K562 (cell line): Measurements from ENCODE around the gene HKDC1. TPM values are rescaled to one million over a fixed set of nuclear protein-coding genes. Genes with fewer than 3 reads are reported as not detected.

Experiments
- CREBBP ChIP-seq: IDR thresholded peaks from one replicate; pipeline ENCODE4 v1.6.1; 2012; ENCODE audit warnings: low read depth, mild to moderate bottlenecking, control low read depth, inconsistent platforms, low read length
- GTF2A2 ChIP-seq: IDR thresholded peaks from 2 replicates; pipeline ENCODE4 v1.6.1; 2016; ENCODE audit warnings: mild to moderate bottlenecking, missing genetic modification characterization, missing compliant biosample characterization
- GTF2E2 ChIP-seq: fragments of 200-800 bp; sonication (Bioruptor generic); IDR thresholded peaks from 2 replicates; pipeline ENCODE4 v1.6.1; 2016; ENCODE audit warnings: missing genetic modification characterization, missing compliant biosample characterization
- HES1 ChIP-seq: fragments of 450-650 bp; IDR thresholded peaks from 2 replicates; pipeline ENCODE4 v1.6.1; 2016; ENCODE audit warnings: low read depth, mild to moderate bottlenecking, moderate library complexity
- HLTF ChIP-seq: fragments of 450-650 bp; IDR thresholded peaks from 2 replicates; pipeline ENCODE4 v1.6.1; 2016
- NEUROD1 ChIP-seq: fragments of 150-350 bp; IDR thresholded peaks from 2 replicates; pipeline ENCODE4 v1.6.1; 2014; ENCODE audit warnings: borderline replicate concordance, low read length, low read depth; ENCODE audit not compliant: partially characterized antibody
- POLR2A ChIP-seq: fragments of 450-650 bp; conservative IDR thresholded peaks from 2 replicates; pipeline ENCODE4 v1.6.1; 2016
- RBBP5 ChIP-seq: fragments of 200-600 bp; sonication (generic); IDR thresholded peaks from 2 replicates; pipeline ENCODE4 v1.6.1; 2012; ENCODE audit warnings: borderline replicate concordance, mild to moderate bottlenecking, low read length, control low read depth, inconsistent platforms; ENCODE audit not compliant: insufficient read depth, poor library complexity, severe bottlenecking
- SMAD1 ChIP-seq: fragments of 150-350 bp; IDR thresholded peaks from 2 replicates; pipeline ENCODE4 v1.6.1; 2014; ENCODE audit warnings: low read length, low read depth; ENCODE audit not compliant: partially characterized antibody
- SMC3 ChIP-seq: conservative IDR thresholded peaks from 2 replicates; pipeline ENCODE4 v1.6.1; 2011; ENCODE audit warnings: low read depth, low read length, improper control_type of control experiment; ENCODE audit not compliant: insufficient read depth
- STAT5A ChIP-seq: IDR thresholded peaks from 2 replicates; pipeline ENCODE4 v1.6.1; 2012; ENCODE audit warnings: low read length, inconsistent platforms, borderline replicate concordance
- U2AF2 ChIP-seq: fragments of 200-400 bp; formaldehyde crosslinking; optimal IDR thresholded peaks from 2 replicates; pipeline ENCODE3; 2017; ENCODE audit warnings: low read depth, mild to moderate bottlenecking, low read length
- ZBTB43 ChIP-seq: sonication (generic); formaldehyde crosslinking; IDR thresholded peaks from 2 replicates; pipeline ENCODE4 v1.8.0; 2023; ENCODE audit warnings: mild to moderate bottlenecking, missing genetic modification reagents
- ZBTB8A ChIP-seq: fragments of 450-650 bp; IDR thresholded peaks from 2 replicates; pipeline ENCODE4 v1.6.1; 2018; ENCODE audit warnings: mild to moderate bottlenecking, moderate library complexity; ENCODE audit not compliant: partially characterized antibody
- ZKSCAN8 ChIP-seq: fragments of 200-800 bp; sonication (Bioruptor generic); IDR thresholded peaks from 2 replicates; pipeline ENCODE4 v1.6.1; 2016; ENCODE audit warnings: missing genetic modification characterization, missing compliant biosample characterization
- ZNF143 ChIP-seq: sonication (generic); formaldehyde crosslinking; IDR thresholded peaks from 2 replicates; pipeline ENCODE4 v1.9.0; 2022; ENCODE audit warnings: mild to moderate bottlenecking, missing genetic modification reagents
- ZNF395 ChIP-seq: fragments of 200-800 bp; sonication (Bioruptor generic); IDR thresholded peaks from 2 replicates; pipeline ENCODE4 v1.6.1; 2017; ENCODE audit warnings: missing genetic modification characterization, missing compliant biosample characterization
- polyA plus RNA-seq, 8 experiments: library from polyadenylated mRNA; depleted of rRNA in 4 of 8; stranded (reverse) in 5 of 8; unstranded in 3 of 8; fragments of >200 nt; fragmentation: Nextera tagmentation in 2 of 8; fragmentation: Illumina TruSeq in 1 of 8; extraction: Ambion mirVana in 2 of 8; extraction: Trizol in 1 of 8; gene quantifications; 2 replicates each; pipeline versions ENCODE4 v1.2.1 to v1.2.3, GENCODE V29; 2011 to 2014; ENCODE audit warnings: inconsistent platforms in 1 of 8, missing spikeins in 1 of 8
- total RNA-seq, 7 experiments: library from RNA; depleted of rRNA in 6 of 7; stranded (reverse); fragments of >200 nt in 6 of 7; fragmentation: Illumina TruSeq in 2 of 7; extraction: Trizol in 2 of 7; gene quantifications; 2 replicates each; pipeline versions ENCODE4 v1.2.1 to v1.2.3, GENCODE V29; 2011 to 2021; ENCODE audit warnings: low replicate concordance in 1 of 7
- TF ChIP-seq, protein P1 (sequence below): fragments of 450-650 bp; IDR thresholded peaks from 2 replicates; pipeline ENCODE4 v1.6.1; 2016; ENCODE audit warnings: borderline replicate concordance
- TF ChIP-seq, protein P2 (sequence below), 2 experiments: IDR thresholded peaks in 1 of 2; conservative IDR thresholded peaks in 1 of 2; 2 replicates each; pipeline ENCODE4 v1.6.1; 2016; ENCODE audit warnings: low read depth in 2 of 2, mild to moderate bottlenecking in 1 of 2, missing compliant biosample characterization in 1 of 2, missing genetic modification characterization in 1 of 2, moderate library complexity in 1 of 2

The HKDC1 gene
- total and polyA plus RNA-seq, 9 of the 15 experiments (the other 6 are each of a cell fraction or from before 2014, with no cell fraction given) = 0.04 to 0.22 (median 0.11) TPM; not detected in 5

DNA sequence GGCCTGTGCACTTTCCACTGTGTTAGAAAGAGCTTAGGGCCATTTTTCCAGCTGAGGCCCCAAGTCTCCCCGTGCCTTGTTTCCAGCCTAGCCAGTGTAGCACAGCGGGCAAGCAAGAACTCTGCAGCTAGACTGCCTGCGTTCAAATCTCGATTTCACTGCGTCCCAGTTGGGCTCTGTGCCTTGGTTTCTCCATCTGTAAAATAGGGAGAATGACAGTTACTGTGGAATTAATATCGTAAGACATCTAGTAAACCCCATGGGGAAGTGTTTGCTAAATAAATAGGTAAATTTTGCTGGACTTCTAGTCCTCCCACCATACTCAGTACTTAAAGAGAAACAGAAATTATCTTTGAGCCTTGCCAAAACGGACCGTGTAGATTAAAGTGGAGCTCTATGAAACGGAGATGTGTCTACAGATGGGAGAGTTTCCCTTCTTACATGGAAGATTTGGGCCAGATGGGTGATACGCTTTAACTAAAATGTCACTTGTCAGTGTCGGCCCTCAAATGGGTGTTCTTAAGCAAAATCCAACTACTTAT lies 3.5 kb upstream of the HKDC1 start (continued):
- TF ChIP-seq, protein P1, sequence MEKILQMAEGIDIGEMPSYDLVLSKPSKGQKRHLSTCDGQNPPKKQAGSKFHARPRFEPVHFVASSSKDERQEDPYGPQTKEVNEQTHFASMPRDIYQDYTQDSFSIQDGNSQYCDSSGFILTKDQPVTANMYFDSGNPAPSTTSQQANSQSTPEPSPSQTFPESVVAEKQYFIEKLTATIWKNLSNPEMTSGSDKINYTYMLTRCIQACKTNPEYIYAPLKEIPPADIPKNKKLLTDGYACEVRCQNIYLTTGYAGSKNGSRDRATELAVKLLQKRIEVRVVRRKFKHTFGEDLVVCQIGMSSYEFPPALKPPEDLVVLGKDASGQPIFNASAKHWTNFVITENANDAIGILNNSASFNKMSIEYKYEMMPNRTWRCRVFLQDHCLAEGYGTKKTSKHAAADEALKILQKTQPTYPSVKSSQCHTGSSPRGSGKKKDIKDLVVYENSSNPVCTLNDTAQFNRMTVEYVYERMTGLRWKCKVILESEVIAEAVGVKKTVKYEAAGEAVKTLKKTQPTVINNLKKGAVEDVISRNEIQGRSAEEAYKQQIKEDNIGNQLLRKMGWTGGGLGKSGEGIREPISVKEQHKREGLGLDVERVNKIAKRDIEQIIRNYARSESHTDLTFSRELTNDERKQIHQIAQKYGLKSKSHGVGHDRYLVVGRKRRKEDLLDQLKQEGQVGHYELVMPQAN = no peak
- TF ChIP-seq NEUROD1 = no peak
- TF ChIP-seq RBBP5 = no peak
- no peak for TF ChIP-seq CREBBP
- no peak for TF ChIP-seq HES1
- TF ChIP-seq POLR2A = no peak
- TF ChIP-seq HLTF = no peak
- no peak for TF ChIP-seq ZNF143
- TF ChIP-seq ZBTB43 = no peak
- peak; percentile 65 for TF ChIP-seq GTF2E2 (tag)
- TF ChIP-seq U2AF2 = no peak
- TF ChIP-seq, protein P2, sequence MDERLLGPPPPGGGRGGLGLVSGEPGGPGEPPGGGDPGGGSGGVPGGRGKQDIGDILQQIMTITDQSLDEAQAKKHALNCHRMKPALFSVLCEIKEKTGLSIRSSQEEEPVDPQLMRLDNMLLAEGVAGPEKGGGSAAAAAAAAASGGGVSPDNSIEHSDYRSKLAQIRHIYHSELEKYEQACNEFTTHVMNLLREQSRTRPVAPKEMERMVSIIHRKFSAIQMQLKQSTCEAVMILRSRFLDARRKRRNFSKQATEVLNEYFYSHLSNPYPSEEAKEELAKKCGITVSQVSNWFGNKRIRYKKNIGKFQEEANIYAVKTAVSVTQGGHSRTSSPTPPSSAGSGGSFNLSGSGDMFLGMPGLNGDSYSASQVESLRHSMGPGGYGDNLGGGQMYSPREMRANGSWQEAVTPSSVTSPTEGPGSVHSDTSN (CRISPR knock-in tag; IDR thresholded peaks at IDR 0.05; ENCODE audit: low read depth) = no peak
- TF ChIP-seq, protein P2 (tag; conservative IDR thresholded peaks at IDR 0.05; ENCODE audit: low read depth) = no peak
- TF ChIP-seq ZBTB8A = peak; percentile 28
- 0 out of 2 replicates have a peak, but pooled peaks have one; percentile 46 for TF ChIP-seq ZKSCAN8 (CRISPR knock-in tag)
- no peak for TF ChIP-seq SMAD1
- TF ChIP-seq GTF2A2 (tag) = peak; percentile 68; the same call in 1 of the 2 replicates
- TF ChIP-seq SMC3 = no peak
- TF ChIP-seq ZNF395 (CRISPR knock-in tag) = 0 out of 2 replicates have a peak, but pooled peaks have one; percentile 55
- no peak for TF ChIP-seq STAT5A
